H9 (cell line): Measurements from ENCODE around the gene HEBP2. TPM values are rescaled to one million over a fixed set of nuclear protein-coding genes. Genes with fewer than 3 reads are reported as not detected.

ENCODE experiments used
- DNase-seq: peaks from one replicate; pipeline ENCODE4 v3.0.0-alpha.2; 2017
- H2AFZ ChIP-seq: one replicate; pipeline ENCODE4 v1.6.1; 2013; ENCODE audit warnings: mild to moderate bottlenecking, low read length, control low read depth, moderate library complexity
- H2AK5ac ChIP-seq: 2 replicates; pipeline ENCODE4 v1.6.1; 2013; ENCODE audit warnings: low read length, control low read depth, mixed read lengths; ENCODE audit not compliant: insufficient read length
- H2BK120ac ChIP-seq: one replicate; pipeline ENCODE4 v1.6.1; 2013; ENCODE audit warnings: low read depth, mild to moderate bottlenecking, low read length, control low read depth, inconsistent platforms; ENCODE audit not compliant: poor library complexity, severe bottlenecking
- H2BK12ac ChIP-seq: 2 replicates; pipeline ENCODE4 v1.6.1; 2013; ENCODE audit warnings: low read length, control low read depth, mixed read lengths, low read depth; ENCODE audit not compliant: insufficient read length
- H2BK15ac ChIP-seq: 2 replicates; pipeline ENCODE4 v1.6.1; 2013; ENCODE audit warnings: low read depth, low read length, control low read depth
- H2BK20ac ChIP-seq: one replicate; pipeline ENCODE4 v1.6.1; 2013; ENCODE audit warnings: low read depth, mild to moderate bottlenecking, low read length, control low read depth, inconsistent platforms; ENCODE audit not compliant: poor library complexity, severe bottlenecking
- H2BK5ac ChIP-seq: 2 replicates; pipeline ENCODE4 v1.6.1; 2013; ENCODE audit warnings: low read length, control low read depth, mixed read lengths; ENCODE audit not compliant: insufficient read length
- H3K14ac ChIP-seq: 2 replicates; pipeline ENCODE4 v1.6.1; 2013; ENCODE audit warnings: low read length, control low read depth; ENCODE audit not compliant: insufficient read depth
- H3K18ac ChIP-seq: 2 replicates; pipeline ENCODE4 v1.6.1; 2013; ENCODE audit warnings: low read depth, mild to moderate bottlenecking, mixed read lengths, low read length, control low read depth; ENCODE audit not compliant: insufficient read length
- H3K23ac ChIP-seq: 2 replicates; pipeline ENCODE4 v1.6.1; 2013; ENCODE audit warnings: low read length, control low read depth, mixed read lengths, low read depth; ENCODE audit not compliant: insufficient read length
- H3K23me2 ChIP-seq: 2 replicates; pipeline ENCODE4 v1.6.1; 2013; ENCODE audit warnings: low read depth, mild to moderate bottlenecking, mixed read lengths, low read length, control low read depth; ENCODE audit not compliant: insufficient read length, poor library complexity, severe bottlenecking
- H3K27ac ChIP-seq: 2 replicates; pipeline ENCODE4 v1.5.1; 2013; ENCODE audit warnings: low read length, control low read depth, mixed read lengths, low read depth; ENCODE audit not compliant: insufficient read length
- H3K27me3 ChIP-seq: 2 replicates; pipeline ENCODE4 v1.6.1; 2013; ENCODE audit warnings: low read length, control low read depth, inconsistent platforms; ENCODE audit not compliant: insufficient read depth
- H3K4ac ChIP-seq: 2 replicates; pipeline ENCODE4 v1.6.1; 2013; ENCODE audit warnings: low read depth, mild to moderate bottlenecking, control low read depth, inconsistent platforms, low read length, moderate library complexity
- H3K4me1 ChIP-seq: 2 replicates; pipeline ENCODE4 v1.6.1; 2013; ENCODE audit warnings: low read length, control low read depth, inconsistent platforms; ENCODE audit not compliant: insufficient read depth
- H3K4me2 ChIP-seq: 2 replicates; pipeline ENCODE4 v1.6.1; 2013; ENCODE audit warnings: low read length, control low read depth, mixed read lengths; ENCODE audit not compliant: insufficient read length, insufficient read depth
- H3K56ac ChIP-seq: 2 replicates; pipeline ENCODE4 v1.6.1; 2013; ENCODE audit warnings: low read depth, mild to moderate bottlenecking, mixed read lengths, low read length, control low read depth; ENCODE audit not compliant: insufficient read length
- H3K79me1 ChIP-seq: 2 replicates; pipeline ENCODE4 v1.6.1; 2013; ENCODE audit warnings: low read depth, mild to moderate bottlenecking, moderate library complexity, low read length, control low read depth, inconsistent platforms; ENCODE audit not compliant: insufficient read depth, poor library complexity, severe bottlenecking
- H3K79me2 ChIP-seq: 2 replicates; pipeline ENCODE4 v1.6.1; 2013; ENCODE audit warnings: low read length, control low read depth, inconsistent platforms; ENCODE audit not compliant: insufficient read depth
- H3K9ac ChIP-seq: 2 replicates; pipeline ENCODE4 v1.6.1; 2013; ENCODE audit warnings: low read length, control low read depth, mixed read lengths; ENCODE audit not compliant: insufficient read length; ENCODE audit errors: extremely low read depth
- H3K9me3 ChIP-seq: one replicate; pipeline ENCODE4 v1.6.1; 2013; ENCODE audit warnings: low read depth, low read length, inconsistent platforms; ENCODE audit not compliant: control insufficient read depth
- H3T11ph ChIP-seq: one replicate; pipeline ENCODE4 v1.6.1; 2013; ENCODE audit warnings: mild to moderate bottlenecking, low read length, control low read depth, inconsistent platforms
- H4K20me1 ChIP-seq: one replicate; pipeline ENCODE4 v1.6.1; 2013; ENCODE audit not compliant: control insufficient read depth, insufficient read length, insufficient read depth
- H4K5ac ChIP-seq: 2 replicates; pipeline ENCODE4 v1.6.1; 2013; ENCODE audit warnings: low read depth, mild to moderate bottlenecking, mixed read lengths, low read length, control low read depth; ENCODE audit not compliant: insufficient read length
- H4K8ac ChIP-seq: replicated peaks from 2 replicates; pipeline ENCODE4 v1.6.1; 2013; ENCODE audit warnings: low read length, control low read depth, mixed read lengths, low read depth; ENCODE audit not compliant: insufficient read length
- H4K91ac ChIP-seq: 2 replicates; pipeline ENCODE4 v1.6.1; 2013; ENCODE audit warnings: low read depth, mild to moderate bottlenecking, moderate library complexity, mixed read lengths, low read length, control low read depth; ENCODE audit not compliant: insufficient read length
- H3K27ac Mint-ChIP-seq, 3 experiments: 2 replicates in 2 of 3; 3 replicates in 1 of 3; pipeline ENCODE4 v1.8.0; 2020 to 2021; ENCODE audit warnings: mixed read lengths in 3 of 3, mild to moderate bottlenecking in 1 of 3, moderate library complexity in 1 of 3
- H3K27me3 Mint-ChIP-seq: 2 replicates; pipeline ENCODE4 v1.8.0; 2021; ENCODE audit warnings: low read depth, mild to moderate bottlenecking, moderate library complexity, mixed read lengths
- H3K36me3 Mint-ChIP-seq, 3 experiments: 2 replicates in 2 of 3; 3 replicates in 1 of 3; pipeline ENCODE4 v1.8.0; 2020 to 2021; ENCODE audit warnings: low read depth in 3 of 3, mixed read lengths in 3 of 3; ENCODE audit not compliant: insufficient read depth in 1 of 3
- H3K4me1 Mint-ChIP-seq, 2 experiments: 2 replicates each; pipeline ENCODE4 v1.8.0; 2020; ENCODE audit warnings: mixed read lengths in 2 of 2
- H3K4me3 Mint-ChIP-seq, 2 experiments: 2 replicates in 1 of 2; 3 replicates in 1 of 2; pipeline ENCODE4 v1.8.0; 2020 to 2021; ENCODE audit warnings: mild to moderate bottlenecking in 2 of 2, mixed read lengths in 2 of 2, moderate library complexity in 1 of 2
- H3K9me3 Mint-ChIP-seq, 2 experiments: 2 replicates in 1 of 2; 3 replicates in 1 of 2; pipeline ENCODE4 v1.8.0; 2020; ENCODE audit warnings: mild to moderate bottlenecking in 2 of 2, mixed read lengths in 2 of 2, moderate library complexity in 1 of 2
- CTCF ChIP-seq: fragments of 200-600 bp; sonication (generic); conservative IDR thresholded peaks from 3 replicates; pipeline ENCODE4 v1.8.0; 2021; ENCODE audit warnings: antibody characterized with exemption, mild to moderate bottlenecking
- WGBS: extraction: QIAGEN DNeasy Blood & Tissue Kit; methylation state at CpG from one replicate; pipeline ENCODE4 v1.1.7; 2013; ENCODE audit warnings: missing lambda C conversion rate, low lambda C conversion rate, mixed read lengths; ENCODE audit not compliant: insufficient read length; ENCODE audit errors: extremely low coverage; 5-methylcytosine and 5-hydroxymethylcytosine counted together
- total RNA-seq: library from RNA; stranded (reverse); gene quantifications from 2 replicates; pipeline ENCODE4 v1.2.1, GENCODE V29; 2021

The HEBP2 gene
- total RNA-seq, 1 experiment from 2014 or later: 57.8 TPM

GRCh38 chr6:138410048-138410735 is 6.2 kb downstream of the HEBP2 start:
- Histone ChIP-seq H3K27me3 (no peaks in the 10 kb centered on the region), H2BK5ac (no peak overlapping the region), H2BK20ac (no peak overlapping the region), H2AFZ (no peak overlapping the region), H3K18ac (no peak overlapping the region), H3K56ac (no peak overlapping the region), H3K4me1 (no peaks in the 10 kb centered on the region), H3K23me2 (peaks cover under 1% of the 10 kb centered on the region), H3K9ac (no peak overlapping the region), H3K27ac (no peak overlapping the region), H3K4ac (no peak overlapping the region), H2AK5ac (no peak overlapping the region), H3K79me2 (no peaks in the 10 kb centered on the region), H3K23ac (no peak overlapping the region), H4K8ac (no peak overlapping the region), H3K14ac (no peak overlapping the region), H4K91ac (no peak overlapping the region), H3T11ph (no peak overlapping the region), H2BK15ac (no peak overlapping the region), H4K5ac (no peak overlapping the region), H3K79me1 (no peaks in the 10 kb centered on the region), H4K20me1 (no peaks in the 10 kb centered on the region), H2BK120ac (no peak overlapping the region), H3K9me3 (no peaks in the 10 kb centered on the region), H2BK12ac (no peak overlapping the region), H3K4me2 (no peak overlapping the region)
- WGBS: no CpG with 5 or more reads among the region's 8 CpGs
- no peak for TF ChIP-seq CTCF
- Mint-ChIP-seq H3K4me1 (peaks cover 2 to 3% of the 10 kb centered on the region in 2 experiments), H3K27ac (no peak overlapping the region), H3K36me3 (peaks cover 16 to 80% (median 78%) of the 10 kb centered on the region in 3 experiments; a peak in 6 of 7 replicates), H3K4me3 (no peak overlapping the region), H3K27me3 (no peaks in the 10 kb centered on the region), H3K9me3 (no peaks in the 10 kb centered on the region)
- DNase-seq: no peak
